SW 1271 (cell line): ENCODE measurements around the gene ARHGAP44.
"Not testable (repeated sequence)": the region's sequence is repeated elsewhere in the genome, so short reads cannot be mapped to it uniquely, and the experiment has no call there.

ENCODE experiments used
- DNase-seq, 2 experiments: peaks; one replicate each; lab custom pipeline; 2025; lab: John Stamatoyannopoulos, UW

Gene ARHGAP44

DNA sequence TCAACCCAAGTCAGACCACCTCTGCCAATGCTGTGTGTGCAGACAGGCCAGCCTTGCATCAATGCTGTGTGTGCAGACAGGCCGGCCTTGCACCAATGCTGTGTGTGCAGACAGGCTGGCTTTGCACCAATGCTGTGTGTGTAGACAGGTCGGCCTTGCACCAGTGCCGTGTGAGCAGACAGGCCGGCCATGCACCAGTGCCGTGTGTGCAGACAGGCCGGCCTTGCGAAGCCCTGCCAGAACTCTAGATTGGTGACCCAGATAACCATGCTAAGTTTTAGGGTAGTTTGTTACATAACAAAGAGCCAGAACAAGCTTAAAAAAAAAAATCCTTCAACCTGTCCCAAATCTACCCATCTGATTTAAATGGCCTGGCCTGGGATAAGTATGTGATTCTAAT, 174.2 kb downstream of the ARHGAP44 start:
- no peak for DNase-seq

DNA sequence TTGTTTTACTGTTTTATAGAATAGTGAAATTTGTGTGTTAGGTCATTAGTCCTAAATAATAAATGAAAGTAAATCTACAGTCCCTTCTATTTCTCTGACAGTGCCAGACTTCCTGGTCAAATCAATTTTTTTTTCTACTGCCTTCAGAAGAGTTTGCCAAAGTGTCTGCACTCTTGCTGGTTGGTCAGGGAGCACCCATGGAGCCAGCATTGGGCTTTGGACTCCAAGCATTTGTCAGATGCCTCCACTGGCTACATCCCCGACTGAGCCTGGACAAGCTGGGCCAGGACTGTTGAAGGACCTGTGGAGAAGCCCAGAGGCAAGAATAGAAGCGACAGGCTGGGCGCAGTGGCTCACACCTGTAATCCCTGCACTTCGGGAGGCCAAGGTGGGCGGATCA, 174.9 kb downstream of the ARHGAP44 start:
- DNase-seq, result no peak

DNA sequence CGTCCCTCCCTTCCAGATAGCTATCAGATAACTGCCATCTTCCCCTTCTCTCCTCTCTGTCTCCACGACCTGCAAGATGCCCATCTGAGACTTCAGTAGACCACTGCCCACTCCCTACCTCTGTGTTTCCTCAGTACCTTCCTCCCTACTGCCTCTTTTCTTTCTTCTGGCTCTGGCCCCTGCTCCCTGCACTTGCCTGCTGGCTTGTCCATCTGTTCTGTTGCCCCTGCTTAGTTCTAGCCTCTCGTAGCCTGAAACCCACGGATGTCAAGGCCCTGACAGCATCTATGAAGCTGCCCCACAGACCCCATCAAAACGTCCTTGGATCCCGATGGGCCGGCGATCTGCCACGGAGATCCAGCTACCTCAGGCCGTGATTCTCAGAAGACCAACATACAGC, 175.5 kb downstream of the ARHGAP44 start:
- no peak for DNase-seq

DNA sequence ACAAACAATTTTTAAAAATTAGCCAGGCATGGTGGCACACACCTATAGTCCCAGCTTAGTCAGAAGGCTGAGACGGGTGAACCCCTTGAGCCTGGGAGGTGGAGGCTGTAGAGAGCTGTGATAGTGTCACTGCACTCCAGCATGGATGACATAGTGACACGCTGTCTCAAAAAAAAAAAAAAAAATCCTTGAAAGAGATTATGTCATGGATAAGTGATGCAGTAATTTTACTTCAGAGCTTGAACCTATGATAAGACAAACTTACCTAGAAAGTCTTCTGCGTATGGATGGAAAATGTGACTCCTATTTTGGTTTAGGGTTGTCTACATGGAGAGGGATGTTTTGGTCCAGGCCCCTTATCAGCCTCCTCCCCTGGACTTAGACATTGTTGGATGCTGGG, 176.7 kb downstream of the ARHGAP44 start:
- no peak for DNase-seq

DNA sequence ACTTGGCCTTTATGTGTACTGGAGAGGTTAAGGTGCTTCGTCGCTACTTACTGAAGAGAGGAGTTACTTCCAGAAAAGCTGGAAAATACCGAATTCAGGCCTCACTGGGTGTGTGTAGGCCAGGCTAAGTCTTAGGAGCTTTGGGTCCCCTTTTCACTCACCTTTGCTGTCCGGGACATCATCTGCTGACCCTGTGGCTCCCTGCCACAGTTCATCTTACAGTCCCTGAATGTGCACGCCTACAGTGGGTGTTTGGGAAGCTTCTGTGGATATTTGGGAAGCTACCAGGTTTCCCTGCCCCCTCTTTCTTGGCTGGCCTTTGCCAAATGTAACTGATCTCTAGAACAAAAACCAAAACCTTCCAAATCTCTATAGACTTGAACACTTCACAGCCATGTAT, 177.1 kb downstream of the ARHGAP44 start:
- DNase-seq, result no peak

DNA sequence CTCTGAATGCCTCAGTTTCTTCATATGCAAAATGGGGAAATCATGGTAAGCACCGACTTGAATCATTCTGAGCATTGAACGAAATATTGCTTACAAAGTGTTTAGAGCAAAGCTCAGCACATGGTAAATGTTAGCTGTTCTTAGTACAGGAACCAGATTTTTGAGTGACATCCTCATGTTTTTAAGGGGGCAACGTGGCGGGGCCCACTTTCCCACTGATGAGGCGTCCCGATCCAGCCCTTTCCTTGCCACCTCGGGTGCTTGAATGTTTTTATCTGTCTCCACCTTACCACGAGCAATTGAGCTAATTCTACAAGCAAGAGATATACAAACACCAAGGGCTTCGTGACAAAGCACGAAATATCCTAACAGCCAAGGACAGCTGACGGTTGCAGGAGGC, 178.7 kb downstream of the ARHGAP44 start:
- DNase-seq, result no peak

DNA sequence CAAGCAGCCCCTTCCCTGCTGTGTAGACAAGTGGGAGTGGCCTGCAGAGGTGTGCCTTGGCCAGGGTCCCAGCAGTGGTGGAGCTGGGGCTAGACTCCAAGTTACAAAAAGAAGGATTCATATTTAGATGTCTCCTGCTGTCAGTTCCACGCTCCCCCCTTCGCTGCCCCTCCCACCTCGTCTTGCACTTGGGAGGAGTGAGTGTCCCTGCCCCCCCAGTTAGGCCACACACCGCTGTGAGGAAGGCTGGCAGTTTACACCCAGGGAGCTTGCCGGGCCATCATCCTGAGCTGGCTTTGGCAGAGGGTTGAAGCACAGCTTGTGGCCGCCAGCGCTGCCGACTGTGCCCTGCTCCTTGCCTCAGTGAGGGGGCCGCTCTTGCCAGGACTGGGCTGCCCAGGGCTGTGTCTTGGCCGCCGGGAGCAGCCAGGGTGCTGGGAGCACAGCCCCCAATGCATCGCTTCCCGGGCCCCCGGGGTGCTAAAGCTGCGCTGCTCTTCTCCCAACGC, 184.3 kb downstream of the ARHGAP44 start:
- no peak for DNase-seq

DNA sequence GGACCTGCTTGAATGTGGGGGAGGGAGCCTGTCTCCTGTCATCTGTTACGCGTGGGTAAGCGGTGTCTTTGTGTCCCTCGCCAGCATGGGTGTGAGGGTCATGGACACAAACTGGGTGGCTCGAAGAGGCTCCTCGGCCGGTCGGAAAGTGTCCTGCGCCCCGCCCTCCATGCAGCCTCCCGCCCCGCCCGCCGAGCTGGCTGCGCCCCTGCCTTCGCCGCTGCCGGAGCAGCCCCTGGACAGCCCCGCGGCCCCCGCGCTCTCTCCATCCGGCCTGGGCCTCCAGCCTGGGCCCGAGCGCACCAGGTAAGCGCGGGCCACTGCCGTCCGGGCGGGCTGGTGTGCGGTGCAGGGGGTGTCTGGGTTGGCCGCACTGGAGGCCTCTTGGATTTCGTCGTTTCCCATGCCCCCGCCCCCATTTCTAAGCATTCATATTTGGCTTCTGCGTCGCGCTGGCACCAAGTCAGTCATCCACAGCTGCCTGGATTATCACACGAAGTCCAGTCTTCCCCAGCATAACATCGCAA, 184.8 kb downstream of the ARHGAP44 start:
- DNase-seq, result no peak

DNA sequence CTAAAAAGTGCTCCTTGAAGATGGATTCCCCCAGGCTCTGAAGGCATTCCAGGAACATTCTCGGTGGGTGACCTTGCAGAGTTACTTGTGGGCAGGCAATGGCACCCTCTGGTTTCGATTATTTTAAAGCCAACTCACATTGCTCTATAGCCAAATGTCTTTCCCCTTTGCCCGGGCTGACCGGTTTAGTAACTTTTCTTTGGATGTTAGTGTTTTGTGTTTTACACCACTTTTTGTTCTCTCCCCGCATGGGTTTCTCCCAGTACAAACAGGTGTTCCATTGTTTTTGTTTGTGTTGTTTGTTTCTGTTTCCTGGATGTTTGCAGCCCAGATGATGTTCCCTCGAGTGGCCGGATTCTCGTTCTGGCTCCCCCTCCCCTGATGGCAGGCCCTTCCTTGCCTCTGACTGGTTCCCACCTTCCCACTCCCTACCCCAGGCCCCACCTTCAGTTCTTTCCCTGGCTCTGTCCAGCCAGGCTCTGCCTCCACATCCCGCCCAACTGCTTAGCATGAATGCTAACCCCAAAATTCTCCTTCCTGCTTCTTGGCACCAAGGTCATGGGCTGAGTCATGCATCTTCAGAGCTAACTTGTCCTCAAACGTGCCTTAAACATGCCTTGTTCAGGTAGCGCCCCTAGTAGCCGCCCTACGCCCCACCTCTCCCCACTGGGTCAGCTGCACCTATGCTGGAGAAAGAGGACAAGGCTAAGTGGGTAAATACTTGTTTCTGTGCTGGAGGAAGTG, 187.9 kb downstream of the ARHGAP44 start:
- no peak for DNase-seq

DNA sequence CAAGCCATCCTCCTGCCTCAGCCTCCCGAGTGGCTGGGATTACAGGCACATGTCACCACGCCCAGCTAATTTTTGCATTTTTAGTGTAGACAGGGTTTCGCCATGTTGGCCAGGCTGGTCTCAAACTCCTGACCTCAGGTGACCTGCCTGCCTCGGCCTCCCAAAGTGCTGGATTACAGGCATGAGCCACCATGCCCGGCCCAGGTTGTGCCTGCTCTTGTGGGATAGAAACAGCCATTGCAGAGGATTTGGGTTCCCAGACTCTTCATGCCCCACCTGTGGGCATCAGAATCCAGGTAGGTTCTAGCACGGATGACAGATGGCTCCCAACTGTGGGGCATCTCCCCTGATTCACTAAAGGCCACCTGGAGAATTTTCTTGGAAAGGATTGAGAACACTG, 189.5 kb downstream of the ARHGAP44 start:
- DNase-seq, result not testable (repeated sequence)

DNA sequence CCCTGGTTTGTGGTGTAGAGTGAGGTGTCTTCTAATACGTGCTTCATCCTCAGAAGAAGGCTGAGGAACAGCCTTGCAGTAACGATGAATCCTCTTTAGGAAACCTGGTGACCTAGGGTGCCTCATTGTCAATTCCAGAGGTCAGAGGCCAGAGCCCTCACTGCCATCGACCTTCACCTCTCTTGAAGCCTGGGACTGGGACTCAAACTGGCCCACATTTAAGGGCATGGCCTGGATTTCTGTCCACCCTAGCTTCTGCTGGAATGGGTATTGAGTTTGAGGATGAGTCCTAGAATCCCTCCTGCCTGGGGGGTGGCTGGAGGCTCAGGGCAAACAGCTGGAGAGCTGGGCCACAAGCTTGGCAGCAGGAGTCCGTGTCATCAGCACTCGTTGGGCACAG, 189.9 kb downstream of the ARHGAP44 start:
- DNase-seq, result no peak

DNA sequence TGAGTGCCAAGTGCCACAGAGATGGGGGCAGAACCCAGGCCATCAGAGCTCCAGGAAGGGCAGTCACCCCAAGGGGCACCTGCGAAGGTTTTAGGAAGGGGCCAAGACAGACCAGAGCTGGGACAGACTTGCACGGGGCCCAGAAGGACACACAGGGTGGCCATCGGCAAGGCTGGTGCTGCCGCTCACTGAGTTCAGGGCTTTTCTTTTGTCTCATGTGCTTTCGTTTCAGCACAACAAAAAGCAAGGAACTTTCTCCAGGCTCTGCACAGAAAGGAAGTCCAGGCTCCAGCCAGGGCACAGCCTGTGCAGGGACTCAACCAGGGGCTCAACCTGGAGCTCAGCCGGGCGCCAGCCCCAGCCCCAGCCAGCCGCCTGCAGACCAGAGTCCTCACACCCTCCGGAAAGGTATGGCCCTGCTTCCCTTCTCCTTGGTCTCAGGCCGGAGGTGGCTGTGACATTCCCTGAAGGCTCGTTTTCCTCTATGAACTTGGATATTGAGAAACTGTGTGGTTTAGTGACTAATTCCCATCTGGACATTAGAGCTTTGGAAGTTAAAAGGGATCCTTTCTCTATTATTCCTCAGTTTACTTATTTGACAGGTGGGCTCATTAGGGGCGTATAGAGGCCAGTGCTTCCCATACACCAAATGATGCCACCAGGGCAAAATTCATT, 190.7 kb downstream of the ARHGAP44 start:
- DNase-seq, result no peak

DNA sequence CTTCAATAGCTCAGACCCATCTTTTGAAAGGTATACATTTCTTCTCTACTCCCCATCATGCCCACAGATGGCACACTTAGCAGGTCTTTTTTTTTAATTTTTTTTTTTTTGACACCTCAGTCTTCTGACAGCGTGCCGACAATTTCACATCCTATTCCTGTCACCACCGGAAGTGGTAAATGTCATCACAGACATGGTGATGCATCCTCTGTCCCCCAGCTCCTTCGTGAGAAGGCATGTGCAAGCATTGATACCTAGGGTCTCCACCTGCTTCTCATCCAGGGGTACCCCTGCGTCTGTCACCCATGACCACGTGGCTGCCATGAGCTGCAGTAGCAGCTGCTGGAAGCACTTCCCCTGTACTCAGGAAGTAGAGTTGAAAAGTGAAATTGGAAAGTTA, 192.9 kb downstream of the ARHGAP44 start:
- DNase-seq, result no peak

DNA sequence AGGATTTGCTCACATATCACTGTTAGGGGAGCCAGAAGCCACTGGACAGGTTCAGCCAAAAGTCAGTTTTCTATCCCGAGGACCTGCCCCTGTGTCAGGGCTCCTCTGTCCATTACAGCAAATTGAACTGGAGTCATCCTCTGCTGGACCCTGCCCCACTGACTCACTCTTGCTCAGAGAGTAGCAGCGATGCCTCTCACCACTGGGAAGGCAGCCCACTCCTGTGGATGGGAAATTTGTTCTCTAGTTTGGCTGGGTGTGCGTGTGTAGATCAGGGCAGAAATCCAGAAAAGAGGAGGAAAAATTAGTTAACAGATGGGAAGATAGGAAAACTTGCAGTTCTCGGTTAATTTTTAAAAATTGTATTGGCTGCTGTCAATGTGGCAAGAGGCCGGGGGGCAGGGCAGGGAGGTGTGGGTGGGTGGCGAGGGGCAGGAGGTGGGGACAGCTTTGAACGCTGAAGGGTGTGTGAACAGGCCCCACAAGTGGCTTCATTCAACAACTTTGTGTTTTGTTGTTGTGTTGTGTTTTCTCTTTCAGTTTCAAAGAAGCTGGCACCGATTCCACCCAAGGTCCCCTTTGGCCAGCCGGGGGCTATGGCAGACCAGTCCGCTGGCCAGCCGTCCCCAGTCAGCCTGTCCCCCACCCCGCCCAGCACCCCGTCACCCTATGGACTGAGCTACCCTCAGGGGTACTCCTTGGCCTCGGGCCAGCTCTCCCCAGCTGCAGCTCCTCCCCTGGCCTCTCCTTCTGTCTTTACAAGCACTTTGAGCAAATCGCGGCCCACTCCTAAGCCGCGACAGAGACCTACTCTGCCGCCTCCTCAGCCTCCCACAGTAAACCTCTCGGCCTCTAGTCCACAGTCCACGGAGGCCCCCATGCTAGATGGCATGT, 194.9 kb downstream of the ARHGAP44 start:
- DNase-seq, result no peak

DNA sequence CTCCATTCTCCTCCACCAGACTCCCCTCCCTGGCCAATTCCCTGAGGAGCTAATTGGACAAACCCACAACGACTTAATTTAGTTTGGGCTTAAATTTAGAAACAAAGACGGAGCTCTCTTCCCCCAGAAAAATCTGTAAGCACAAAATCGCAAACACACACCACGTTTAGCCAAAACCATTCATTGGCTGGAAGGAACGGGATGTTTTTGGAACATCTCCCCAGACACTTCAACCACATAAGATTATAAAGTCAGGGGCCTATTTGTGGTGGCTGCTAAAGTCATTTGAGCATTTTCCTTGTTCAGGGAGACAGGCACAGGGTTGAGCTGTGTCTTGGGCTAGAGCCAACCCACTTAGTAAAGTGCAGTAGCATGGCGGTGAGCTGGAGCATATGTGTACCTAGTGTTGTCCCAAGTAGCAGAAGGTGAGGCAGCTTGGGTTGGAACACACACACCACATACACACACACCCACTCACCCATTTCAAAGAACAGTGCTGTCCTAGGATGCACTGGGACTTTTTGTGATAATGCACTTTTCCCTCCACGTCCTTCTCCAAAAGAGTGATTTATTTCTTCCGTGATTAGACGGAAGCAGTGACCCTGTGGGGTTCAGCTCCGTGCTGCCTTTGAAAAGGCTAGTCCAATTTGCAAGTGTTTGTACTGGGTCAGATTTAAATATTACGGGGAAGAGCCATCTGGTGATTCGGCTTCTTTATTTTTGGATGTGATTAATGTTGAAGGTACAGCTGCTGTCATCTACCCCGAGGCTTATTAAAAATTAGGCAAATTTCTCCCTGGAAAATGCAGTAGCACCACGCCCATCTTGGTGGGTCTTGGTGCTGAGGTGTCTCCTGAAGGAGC, 196.4 kb downstream of the ARHGAP44 start:
- no peak for DNase-seq

DNA sequence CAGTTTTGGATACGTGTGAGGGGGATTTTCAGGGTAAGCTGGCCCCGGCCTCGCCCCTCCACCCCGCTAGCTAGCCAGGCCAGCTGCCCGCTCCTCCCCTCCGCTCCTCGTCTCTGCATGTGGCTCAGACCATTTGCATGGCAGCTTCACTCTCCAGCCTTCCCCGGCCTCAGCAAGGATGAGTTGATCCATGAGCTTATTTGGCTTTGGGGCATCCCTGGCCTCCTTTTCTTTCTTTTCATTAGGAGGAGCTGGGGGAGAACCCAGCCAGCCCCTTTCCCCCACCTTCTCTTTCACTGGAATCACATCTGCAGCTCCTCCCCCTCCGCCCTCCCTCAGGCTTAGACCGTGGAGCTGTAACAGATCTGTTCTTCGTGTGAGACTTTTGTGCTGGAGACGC, 197.8 kb downstream of the ARHGAP44 start:
- no peak for DNase-seq

DNA sequence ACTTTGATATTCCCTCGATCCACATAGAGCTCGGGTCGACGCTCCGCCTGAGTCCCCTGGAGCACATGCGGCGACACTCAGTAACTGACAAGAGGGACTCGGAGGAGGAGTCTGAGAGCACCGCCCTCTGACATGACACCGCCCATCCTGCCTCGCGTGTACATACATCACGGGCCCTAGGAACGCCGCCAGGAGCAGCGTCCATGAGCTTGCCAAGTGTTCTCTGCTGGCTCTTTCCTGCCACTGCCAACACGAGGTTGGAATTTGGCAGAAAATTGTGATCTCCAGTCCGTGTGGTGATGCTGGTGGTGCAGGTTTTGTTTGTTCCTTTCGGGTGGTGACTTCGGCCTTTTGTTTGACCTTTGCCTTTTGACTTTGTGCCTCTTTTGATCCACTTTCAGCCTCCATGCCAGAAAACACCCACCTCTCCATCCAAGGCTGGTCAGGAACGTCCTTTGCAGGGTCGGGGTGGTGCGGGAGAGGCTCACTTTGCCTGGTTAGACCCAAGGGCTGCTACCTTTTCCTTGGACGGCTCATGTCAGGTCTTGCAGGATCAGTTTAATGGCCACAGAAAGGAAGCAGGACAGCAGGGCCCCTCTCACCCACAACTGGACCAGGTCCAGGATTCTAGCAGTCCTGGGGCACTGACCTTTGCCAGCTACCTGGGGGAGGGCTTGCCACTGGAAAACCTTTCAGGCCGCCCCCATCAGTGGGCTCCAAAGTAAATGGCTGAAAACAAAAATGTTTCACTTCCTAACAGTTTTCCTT, 200.9 kb downstream of the ARHGAP44 start:
- DNase-seq, result no peak

DNA sequence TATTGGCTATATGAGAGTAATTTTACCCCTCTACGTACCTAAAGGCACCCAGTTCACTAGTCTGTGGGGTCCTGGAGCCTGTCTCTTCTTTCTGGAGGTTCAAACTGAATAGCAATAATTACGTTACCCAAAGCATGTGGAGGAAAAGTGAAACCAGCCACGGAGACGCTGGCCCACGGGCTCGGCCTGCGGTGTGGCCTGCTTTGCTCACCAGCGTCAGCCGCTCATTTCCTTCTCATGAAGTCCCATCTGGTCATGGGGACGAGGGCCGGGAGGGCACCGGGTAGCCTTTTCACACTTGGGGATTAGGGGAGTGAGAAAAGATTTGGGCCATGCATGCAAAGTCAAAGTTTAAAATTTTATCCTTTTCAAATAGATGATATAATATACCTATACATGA, 201.6 kb downstream of the ARHGAP44 start:
- no peak for DNase-seq

DNA sequence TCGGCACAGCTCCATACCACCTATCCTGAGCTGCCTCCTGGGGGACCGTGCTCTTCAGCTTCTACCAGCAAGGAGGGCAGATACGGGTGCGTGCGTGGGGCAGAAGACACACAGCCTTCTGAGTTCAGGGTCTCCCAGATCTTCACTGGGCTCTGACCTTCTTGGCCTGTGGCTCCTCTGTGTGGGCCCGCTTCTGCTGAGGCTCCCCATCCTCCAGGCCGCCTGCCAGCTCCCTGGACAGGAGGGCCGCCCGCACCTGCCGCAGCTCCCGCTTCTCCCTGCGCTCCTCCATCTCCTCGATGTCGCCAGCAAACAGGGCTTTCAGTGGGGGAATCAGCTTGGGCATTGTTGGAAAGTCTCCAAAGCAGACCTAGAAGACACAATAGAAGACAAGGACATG, 203.4 kb downstream of the ARHGAP44 start:
- DNase-seq, result no peak

DNA sequence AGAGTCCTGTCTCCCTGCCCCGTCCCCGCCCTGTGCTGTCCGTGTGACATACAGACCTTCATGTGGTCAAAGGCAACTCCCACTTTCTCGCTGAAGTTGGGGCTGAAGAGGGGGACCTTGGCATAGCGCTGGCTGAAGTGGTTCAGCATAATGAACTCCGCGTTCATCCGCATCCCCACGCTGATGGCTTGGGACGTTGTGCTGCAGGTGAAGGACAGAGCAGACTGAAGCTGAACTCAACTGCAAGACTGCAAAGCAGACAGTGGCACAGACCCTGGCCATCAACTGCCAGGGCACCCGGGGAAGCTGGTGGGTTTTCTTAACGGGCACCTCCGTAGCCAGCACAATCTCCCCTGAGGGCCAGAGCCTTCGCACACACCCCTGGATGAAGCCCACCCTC, 204.3 kb downstream of the ARHGAP44 start:
- DNase-seq, result no peak
